UCSD-AML1 (cell line): Measurements from ENCODE around the gene MAN1A1.

ENCODE experiments used
- DNase-seq: peaks from one replicate; lab custom pipeline; 2025; ENCODE audit not compliant: unreplicated experiment; lab: John Stamatoyannopoulos, UW

Gene MAN1A1

DNA sequence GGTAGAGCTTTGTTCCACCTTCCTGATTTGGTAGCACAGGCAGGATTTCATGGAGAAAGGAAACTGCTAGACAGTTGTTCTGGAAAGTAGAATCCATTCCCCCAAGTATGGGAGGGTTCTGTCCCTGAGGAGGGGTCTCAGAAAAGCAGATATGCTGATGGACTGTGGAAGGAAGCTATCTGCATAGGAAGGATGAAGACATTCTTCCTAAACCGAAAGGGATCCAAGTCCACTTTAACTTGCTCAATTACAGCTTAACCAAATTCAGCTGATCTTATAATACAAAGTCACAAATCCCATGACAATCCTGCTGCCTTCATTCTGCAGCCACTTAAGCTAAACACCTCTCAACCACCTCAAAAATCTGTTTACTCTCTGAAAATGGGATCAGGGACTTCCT is 2.6 kb downstream of the MAN1A1 start:
- no peak for DNase-seq

- no peak for DNase-seq
Measured at GRCh38 chr6:119346450-119346849, 3.1 kb downstream of the MAN1A1 start.

DNA sequence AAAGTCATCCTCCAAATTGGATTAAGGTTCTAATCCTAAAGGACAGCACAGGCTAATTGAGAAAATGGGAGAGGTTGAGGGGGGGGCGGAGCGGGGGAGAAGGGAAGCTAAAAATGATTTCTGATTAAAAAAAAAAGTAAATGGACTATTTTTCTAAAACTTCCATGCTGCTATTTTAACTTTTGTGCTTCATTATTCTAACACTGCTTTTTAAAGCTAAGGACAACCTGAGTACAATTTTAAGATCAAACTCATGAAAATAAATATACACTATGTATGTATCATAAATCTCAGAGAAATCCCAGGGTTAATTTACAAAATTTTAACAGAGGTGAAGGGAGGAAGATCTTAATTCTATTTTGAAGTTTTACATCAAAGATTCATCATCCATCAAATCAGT is 4.4 kb downstream of the MAN1A1 start:
- no peak for DNase-seq

- DNase-seq, result no peak
Measured at GRCh38 chr6:119344306-119344705, 5.3 kb downstream of the MAN1A1 start.

- DNase-seq, result no peak
Measured at GRCh38 chr6:119343573-119344146, 5.9 kb downstream of the MAN1A1 start.

DNA sequence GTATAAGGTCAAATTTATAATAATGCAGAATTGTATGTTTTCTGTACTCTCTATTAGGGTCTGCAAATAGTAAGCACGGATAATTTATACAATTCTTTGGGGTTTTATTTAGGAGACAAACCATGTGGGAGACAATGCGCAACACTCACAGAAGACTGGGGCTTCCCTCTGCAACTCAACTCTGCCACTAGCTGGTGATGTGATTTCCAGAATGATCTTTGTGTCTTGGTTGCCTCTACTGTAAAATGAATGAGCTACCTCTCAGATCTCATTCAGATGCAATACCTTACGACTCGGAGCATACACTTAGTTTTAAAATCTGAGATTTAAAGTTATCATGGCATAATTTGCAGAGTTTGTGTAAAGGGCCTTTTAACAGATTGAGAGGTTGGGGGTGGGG is 6.4 kb downstream of the MAN1A1 start:
- DNase-seq, result no peak

GRCh38 chr6:119342430-119342829 is 7.1 kb downstream of the MAN1A1 start:
- DNase-seq, result no peak

GRCh38 chr6:119340796-119341487 is 8.6 kb downstream of the MAN1A1 start:
- no peak for DNase-seq

DNA sequence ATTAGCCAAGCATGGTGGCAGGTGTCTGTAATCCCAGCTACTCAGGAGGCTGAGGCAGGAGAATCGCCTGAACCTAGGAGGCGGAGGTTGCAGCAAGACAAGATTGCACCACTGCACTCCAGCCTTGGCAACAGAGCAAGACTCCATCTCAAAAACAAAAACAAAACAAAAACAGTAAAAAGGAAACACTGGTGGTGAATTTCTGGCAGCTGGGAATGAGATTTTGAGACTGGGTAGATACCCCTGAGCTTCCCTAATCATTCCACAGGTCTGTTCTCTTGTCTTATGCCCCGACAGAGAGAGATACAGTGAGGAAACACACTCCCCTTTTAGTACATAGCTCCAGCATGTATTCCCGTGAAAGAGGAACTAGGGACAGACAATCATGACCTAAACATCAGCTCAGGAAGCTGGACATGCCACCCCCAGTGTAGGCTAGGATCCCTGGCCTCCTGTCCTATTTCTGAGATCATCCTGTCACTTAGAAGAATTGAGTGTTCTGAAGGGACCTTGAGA is 9.6 kb downstream of the MAN1A1 start:
- no peak for DNase-seq

GRCh38 chr6:119337762-119338161 is 11.8 kb downstream of the MAN1A1 start:
- DNase-seq, result no peak

GRCh38 chr6:119337252-119337651 is 12.3 kb downstream of the MAN1A1 start:
- no peak for DNase-seq

- no peak for DNase-seq
Measured at GRCh38 chr6:119334535-119335264, 14.9 kb downstream of the MAN1A1 start.

- DNase-seq, result no peak
Measured at GRCh38 chr6:119333707-119334295, 15.8 kb downstream of the MAN1A1 start.

DNA sequence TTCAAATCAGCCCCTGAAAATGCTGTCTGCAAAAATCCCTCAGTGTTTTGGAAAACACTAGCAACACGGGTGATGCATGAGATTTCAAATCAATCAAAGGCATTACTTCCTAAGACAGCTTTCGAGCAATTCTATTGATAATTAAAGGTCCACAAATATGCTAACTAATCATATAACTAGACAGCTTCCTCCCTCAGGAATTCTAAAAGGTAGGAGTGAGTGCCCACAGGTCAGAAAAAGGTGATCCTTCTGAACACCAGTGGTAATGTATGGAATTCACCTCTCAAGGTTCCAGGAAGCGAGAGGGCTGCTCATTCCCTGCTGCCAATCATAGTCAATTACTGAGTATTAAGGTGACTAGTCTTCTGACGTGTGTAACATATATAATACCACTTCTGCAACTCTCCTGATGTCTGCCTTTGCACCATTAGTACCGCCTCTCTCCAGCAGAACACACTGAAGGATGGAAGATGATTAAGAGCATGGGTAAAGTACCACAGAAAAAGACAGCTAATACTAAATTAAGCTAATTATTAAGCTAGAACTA is 16.4 kb downstream of the MAN1A1 start:
- no peak for DNase-seq

GRCh38 chr6:119331663-119332286 is 17.8 kb downstream of the MAN1A1 start:
- DNase-seq, result no peak

GRCh38 chr6:119330520-119331113 is 18.9 kb downstream of the MAN1A1 start:
- no peak for DNase-seq

DNA sequence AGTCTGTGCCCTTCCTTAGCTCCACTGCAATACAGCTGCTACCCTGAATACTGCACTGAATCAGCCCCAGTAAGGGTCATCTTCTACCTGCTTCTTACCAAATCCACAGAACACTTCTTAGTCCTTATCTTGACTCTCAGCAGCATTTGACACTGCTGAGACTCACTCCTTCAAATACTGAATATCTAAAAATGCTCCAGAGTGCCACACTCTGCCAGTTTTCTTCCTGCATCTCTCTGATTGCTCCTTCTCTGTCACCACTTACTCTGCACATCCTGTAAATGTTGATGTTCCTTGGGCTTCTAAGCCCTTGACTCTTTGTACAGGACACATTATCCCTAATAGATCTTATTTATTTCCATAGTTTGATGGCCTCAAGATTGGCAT is 19.8 kb downstream of the MAN1A1 start:
- no peak for DNase-seq

GRCh38 chr6:119328892-119329793 is 20.4 kb downstream of the MAN1A1 start:
- DNase-seq, result no peak

- DNase-seq, result no peak
Measured at GRCh38 chr6:119328254-119328653, 21.3 kb downstream of the MAN1A1 start.

GRCh38 chr6:119327810-119328209 is 21.8 kb downstream of the MAN1A1 start:
- DNase-seq, result no peak
